ENCODE measurements around the gene SYNE4. TPM values are rescaled to one million over a fixed set of nuclear protein-coding genes. Genes with fewer than 3 reads are reported as not detected.

The SYNE4 gene
- total and polyA plus RNA-seq, 2 of the 13 experiments (the other 11 are each of a cell fraction or from before 2014, with no cell fraction given) = 13.7 to 23.0 TPM

DNA sequence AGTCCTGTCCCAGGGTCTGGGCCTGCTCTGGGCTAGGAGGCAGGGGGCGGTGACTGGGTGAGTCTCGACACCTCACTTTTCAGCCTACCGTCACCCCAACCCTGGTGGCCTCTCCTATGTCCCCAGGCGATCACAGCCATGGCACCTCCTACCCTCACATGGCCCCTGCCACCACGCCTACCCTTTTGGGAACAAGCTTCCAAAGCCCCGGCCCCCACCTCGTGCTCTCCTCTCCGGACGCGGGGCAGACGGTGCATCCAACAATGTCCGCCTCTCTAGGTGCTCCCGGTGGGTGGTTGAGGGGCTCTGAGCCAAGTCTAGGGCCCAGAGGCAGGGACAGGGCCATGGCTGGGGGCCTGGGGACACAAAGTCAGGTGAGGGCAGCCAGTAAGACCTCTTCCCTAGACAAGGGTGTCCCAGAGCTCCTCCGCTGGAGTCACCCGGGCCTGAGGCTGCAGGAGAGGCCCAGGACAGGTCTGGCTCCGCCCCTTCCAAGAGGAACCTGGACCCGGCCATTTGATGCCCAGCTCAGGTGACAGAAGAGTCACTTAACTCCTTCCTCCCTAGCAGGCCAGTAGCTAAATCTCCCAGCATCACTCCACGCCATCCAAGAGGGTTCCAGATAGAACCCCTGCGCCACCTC lies at the start of gene SYNE4 (continued):
- no peak for TF ChIP-seq HMGA1 (CRISPR knock-in tag; conservative IDR thresholded peaks at IDR 0.05)
- TF ChIP-seq KMT2B (CRISPR knock-in tag; IDR thresholded peaks at IDR 0.05) = no peak
- TF ChIP-seq, protein P1, sequence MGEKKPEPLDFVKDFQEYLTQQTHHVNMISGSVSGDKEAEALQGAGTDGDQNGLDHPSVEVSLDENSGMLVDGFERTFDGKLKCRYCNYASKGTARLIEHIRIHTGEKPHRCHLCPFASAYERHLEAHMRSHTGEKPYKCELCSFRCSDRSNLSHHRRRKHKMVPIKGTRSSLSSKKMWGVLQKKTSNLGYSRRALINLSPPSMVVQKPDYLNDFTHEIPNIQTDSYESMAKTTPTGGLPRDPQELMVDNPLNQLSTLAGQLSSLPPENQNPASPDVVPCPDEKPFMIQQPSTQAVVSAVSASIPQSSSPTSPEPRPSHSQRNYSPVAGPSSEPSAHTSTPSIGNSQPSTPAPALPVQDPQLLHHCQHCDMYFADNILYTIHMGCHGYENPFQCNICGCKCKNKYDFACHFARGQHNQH (CRISPR knock-in tag; IDR thresholded peaks at IDR 0.05) = no peak; the same call in 1 of the 2 replicates
- TF ChIP-seq, protein P2, sequence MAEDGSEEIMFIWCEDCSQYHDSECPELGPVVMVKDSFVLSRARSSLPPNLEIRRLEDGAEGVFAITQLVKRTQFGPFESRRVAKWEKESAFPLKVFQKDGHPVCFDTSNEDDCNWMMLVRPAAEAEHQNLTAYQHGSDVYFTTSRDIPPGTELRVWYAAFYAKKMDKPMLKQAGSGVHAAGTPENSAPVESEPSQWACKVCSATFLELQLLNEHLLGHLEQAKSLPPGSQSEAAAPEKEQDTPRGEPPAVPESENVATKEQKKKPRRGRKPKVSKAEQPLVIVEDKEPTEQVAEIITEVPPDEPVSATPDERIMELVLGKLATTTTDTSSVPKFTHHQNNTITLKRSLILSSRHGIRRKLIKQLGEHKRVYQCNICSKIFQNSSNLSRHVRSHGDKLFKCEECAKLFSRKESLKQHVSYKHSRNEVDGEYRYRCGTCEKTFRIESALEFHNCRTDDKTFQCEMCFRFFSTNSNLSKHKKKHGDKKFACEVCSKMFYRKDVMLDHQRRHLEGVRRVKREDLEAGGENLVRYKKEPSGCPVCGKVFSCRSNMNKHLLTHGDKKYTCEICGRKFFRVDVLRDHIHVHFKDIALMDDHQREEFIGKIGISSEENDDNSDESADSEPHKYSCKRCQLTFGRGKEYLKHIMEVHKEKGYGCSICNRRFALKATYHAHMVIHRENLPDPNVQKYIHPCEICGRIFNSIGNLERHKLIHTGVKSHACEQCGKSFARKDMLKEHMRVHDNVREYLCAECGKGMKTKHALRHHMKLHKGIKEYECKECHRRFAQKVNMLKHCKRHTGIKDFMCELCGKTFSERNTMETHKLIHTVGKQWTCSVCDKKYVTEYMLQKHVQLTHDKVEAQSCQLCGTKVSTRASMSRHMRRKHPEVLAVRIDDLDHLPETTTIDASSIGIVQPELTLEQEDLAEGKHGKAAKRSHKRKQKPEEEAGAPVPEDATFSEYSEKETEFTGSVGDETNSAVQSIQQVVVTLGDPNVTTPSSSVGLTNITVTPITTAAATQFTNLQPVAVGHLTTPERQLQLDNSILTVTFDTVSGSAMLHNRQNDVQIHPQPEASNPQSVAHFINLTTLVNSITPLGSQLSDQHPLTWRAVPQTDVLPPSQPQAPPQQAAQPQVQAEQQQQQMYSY (CRISPR knock-in tag; IDR thresholded peaks at IDR 0.05) = 0 out of 2 replicates have a peak, but pooled peaks have one; percentile 21
- TF ChIP-seq, protein P3, sequence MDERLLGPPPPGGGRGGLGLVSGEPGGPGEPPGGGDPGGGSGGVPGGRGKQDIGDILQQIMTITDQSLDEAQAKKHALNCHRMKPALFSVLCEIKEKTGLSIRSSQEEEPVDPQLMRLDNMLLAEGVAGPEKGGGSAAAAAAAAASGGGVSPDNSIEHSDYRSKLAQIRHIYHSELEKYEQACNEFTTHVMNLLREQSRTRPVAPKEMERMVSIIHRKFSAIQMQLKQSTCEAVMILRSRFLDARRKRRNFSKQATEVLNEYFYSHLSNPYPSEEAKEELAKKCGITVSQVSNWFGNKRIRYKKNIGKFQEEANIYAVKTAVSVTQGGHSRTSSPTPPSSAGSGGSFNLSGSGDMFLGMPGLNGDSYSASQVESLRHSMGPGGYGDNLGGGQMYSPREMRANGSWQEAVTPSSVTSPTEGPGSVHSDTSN (CRISPR knock-in tag; IDR thresholded peaks at IDR 0.05) = no peak
- peak; percentile 47; the same call in 1 of the 2 replicates for TF ChIP-seq ZSCAN9 (CRISPR knock-in tag; IDR thresholded peaks at IDR 0.05; ENCODE audit: borderline replicate concordance)
- TF ChIP-seq ZNF180 (CRISPR knock-in tag; IDR thresholded peaks at IDR 0.05; ENCODE audit: borderline replicate concordance, low read depth) = no peak
- TF ChIP-seq NFKB2 (CRISPR knock-in tag; IDR thresholded peaks at IDR 0.05; ENCODE audit: borderline replicate concordance) = peak; percentile 58; the same call in 1 of the 2 replicates
- peak; percentile 84 for TF ChIP-seq KDM5B (CRISPR knock-in tag; IDR thresholded peaks at IDR 0.05; ENCODE audit: borderline replicate concordance)
- TF ChIP-seq ZNF17 (CRISPR knock-in tag; IDR thresholded peaks at IDR 0.05) = no peak
- TF ChIP-seq PAX8 (CRISPR knock-in tag; IDR thresholded peaks at IDR 0.05; ENCODE audit: borderline replicate concordance) = no peak
- TF ChIP-seq FOSL1 (CRISPR knock-in tag; IDR thresholded peaks at IDR 0.05; ENCODE audit: borderline replicate concordance) = no peak
- TF ChIP-seq, protein P4, sequence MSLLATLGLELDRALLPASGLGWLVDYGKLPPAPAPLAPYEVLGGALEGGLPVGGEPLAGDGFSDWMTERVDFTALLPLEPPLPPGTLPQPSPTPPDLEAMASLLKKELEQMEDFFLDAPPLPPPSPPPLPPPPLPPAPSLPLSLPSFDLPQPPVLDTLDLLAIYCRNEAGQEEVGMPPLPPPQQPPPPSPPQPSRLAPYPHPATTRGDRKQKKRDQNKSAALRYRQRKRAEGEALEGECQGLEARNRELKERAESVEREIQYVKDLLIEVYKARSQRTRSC (CRISPR knock-in tag; IDR thresholded peaks at IDR 0.05; ENCODE audit: low read depth) = 0 out of 2 replicates have a peak, but pooled peaks have one; percentile 71
- TF ChIP-seq KAT7 (CRISPR knock-in tag; IDR thresholded peaks at IDR 0.05; ENCODE audit: borderline replicate concordance) = peak; percentile 55; the same call in 1 of the 2 replicates
- no peak for TF ChIP-seq ZNF768 (CRISPR knock-in tag; IDR thresholded peaks at IDR 0.05)
- no peak for TF ChIP-seq HOXA7 (CRISPR knock-in tag; IDR thresholded peaks at IDR 0.05)
- TF ChIP-seq RFX1 (IDR thresholded peaks at IDR 0.05) = no peak
- TF ChIP-seq ATAD3A (CRISPR knock-in tag; IDR thresholded peaks at IDR 0.05) = no peak

Measured in HepG2 (cell line).